Anterior cingulate cortex (tissue), 58 donors: Measurements from ENCODE around the gene PAPPA.

Experiments used
- DNase-seq, 58 donors: peaks; one replicate each; lab custom pipeline; 2025; lab: John Stamatoyannopoulos, UW

The PAPPA gene

GRCh38 chr9:116449949-116450348, 296.4 kb downstream of the PAPPA start:
- no peak for DNase-seq

DNA sequence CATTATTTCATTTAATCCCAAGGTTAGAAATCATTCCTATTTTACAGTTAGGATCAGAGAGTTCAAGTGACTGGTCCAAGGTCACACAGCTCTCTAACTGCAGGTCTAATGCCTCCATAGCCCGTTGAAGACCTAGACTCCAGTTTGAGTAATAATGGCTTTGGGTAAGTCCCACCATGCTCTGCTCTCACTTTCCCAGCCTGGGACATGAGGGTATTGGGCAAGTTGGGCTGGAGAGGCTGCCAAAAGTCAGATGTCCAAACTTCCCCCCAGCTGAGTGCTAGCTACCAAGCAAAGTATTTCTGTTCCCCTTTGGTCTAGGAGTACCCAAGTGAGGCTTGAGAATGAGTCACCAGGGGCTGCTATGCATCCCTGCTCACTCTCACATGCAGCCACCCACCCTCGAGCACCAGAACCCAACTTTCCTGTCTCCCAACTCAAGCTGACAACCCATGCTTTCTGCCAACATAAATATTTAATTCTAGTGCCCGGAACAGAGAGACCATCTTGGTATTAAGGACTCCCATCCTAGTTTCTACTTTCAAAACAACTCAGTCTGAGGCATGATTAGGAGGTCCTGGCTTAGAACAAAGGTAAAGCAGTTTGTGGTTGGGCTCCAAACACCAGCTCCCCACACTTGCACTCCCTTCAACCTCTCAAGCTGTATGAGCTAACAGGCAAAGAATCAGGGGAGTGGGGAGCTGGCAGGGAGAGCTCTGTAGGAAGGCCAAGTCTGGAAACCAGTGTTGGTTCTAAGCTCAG, 297.0 kb downstream of the PAPPA start:
- DNase-seq = no peak

- no peak for DNase-seq
Measured at GRCh38 chr9:116451500-116452115, 298.0 kb downstream of the PAPPA start.
